Measurements from ENCODE around the gene SLC6A3. TPM values are rescaled to one million over a fixed set of nuclear protein-coding genes. Genes with fewer than 3 reads are reported as not detected.

Gene SLC6A3
- total RNA-seq, 4 donors from 2014 or later = 0.16 to 0.22 TPM; not detected in 2

GRCh38 chr5:1435369-1435768, 9.9 kb downstream of the SLC6A3 start:
- TF ChIP-seq CTCF (IDR thresholded peaks at IDR 0.05; ENCODE audit: low read depth) = no peak

- TF ChIP-seq CTCF (IDR thresholded peaks at IDR 0.05; ENCODE audit: low read depth) = no peak
Observed at GRCh38 chr5:1432296-1432695, 12.9 kb downstream of the SLC6A3 start.

GRCh38 chr5:1431896-1432295, 13.3 kb downstream of the SLC6A3 start:
- no peak for TF ChIP-seq CTCF (IDR thresholded peaks at IDR 0.05; ENCODE audit: low read depth)

GRCh38 chr5:1431021-1431811, 14.0 kb downstream of the SLC6A3 start:
- no peak for TF ChIP-seq CTCF (IDR thresholded peaks at IDR 0.05; ENCODE audit: low read depth)

- no peak for TF ChIP-seq CTCF (IDR thresholded peaks at IDR 0.05; ENCODE audit: low read depth)
Observed at GRCh38 chr5:1430121-1430795, 15.0 kb downstream of the SLC6A3 start.

GRCh38 chr5:1429496-1429895, 15.7 kb downstream of the SLC6A3 start:
- no peak for TF ChIP-seq CTCF (IDR thresholded peaks at IDR 0.05; ENCODE audit: low read depth)

GRCh38 chr5:1429066-1429465, 16.2 kb downstream of the SLC6A3 start:
- TF ChIP-seq CTCF (IDR thresholded peaks at IDR 0.05; ENCODE audit: low read depth) = no peak
